Activated T-helper 9 cell treated with anti-CD3 and anti-CD28 coated beads, Interleukin-2, amount 50 U/mL, for 16 hours (primary cell): ENCODE measurements around the gene C13orf46.

Experiments used
- DNase-seq: peaks from one replicate; pipeline ENCODE4 v3.0.0-alpha.2; 2020; ENCODE audit warnings: low read depth

C13orf46 gene

GRCh38 chr13:113954046-113954835, 19.6 kb downstream of the C13orf46 start:
- DNase-seq, result no peak

DNA sequence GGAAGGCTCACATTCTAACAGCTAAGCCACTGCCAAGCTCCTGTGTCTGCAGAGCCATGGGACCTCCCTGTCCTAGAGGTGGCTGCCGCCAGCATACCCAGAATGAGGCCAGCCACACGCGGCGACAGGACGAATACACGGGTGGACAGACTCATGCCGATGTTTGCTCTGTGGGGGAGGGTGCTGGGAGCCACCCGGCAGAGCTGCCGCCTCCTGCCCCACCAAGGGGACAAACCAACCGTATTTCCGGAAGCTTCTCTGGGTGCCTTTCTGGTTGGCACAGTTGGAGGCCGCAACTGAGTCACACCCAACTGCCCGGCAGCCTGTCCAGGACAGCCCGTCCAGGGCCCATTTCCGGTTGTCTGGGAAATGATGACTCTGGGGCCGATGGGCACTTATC, 20.3 kb downstream of the C13orf46 start:
- no peak for DNase-seq

GRCh38 chr13:113952983-113953520, 20.8 kb downstream of the C13orf46 start:
- DNase-seq, result no peak

DNA sequence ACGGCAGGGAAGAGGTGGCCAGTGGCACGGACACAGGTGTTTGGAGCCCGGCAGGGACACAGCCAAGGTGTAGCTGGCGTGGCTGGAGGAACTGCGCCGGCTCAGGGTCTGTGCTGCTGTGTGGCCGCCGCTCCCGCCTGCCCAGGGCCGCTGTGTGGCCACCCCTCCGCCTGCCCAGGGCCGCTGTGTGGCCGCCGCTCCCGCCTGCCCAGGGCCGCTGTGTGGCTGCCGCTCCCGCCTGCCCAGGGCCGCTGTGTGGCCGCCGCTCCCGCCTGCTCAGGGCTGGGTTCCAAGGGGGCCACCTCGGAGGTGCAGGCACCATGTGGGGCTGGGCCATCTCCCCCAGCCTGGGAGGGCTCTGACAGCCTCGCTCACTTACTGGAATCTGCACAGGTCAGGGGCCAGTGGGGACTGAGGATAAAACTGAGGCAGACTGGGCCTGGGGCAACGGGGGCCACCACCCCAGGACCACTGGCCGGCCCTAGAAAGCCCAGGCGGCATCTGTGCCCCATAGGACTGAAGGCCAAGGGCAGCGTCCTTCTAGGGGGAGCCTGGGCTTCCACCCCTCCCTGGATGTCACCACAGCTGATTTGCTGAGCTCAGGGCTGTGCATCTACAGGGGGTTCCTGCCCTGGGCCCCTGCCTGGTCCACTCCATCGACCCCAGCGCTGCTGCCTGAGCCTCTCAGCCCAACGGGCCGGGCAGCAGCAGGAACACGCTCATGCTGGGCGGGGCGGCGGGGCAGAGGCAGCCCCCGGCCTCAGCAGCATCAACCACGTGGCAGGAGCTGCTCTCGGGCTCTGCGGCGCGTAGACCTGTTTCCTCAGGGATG, 21.5 kb downstream of the C13orf46 start:
- DNase-seq, result no peak

GRCh38 chr13:113951246-113951999, 22.5 kb downstream of the C13orf46 start:
- peak; percentile 20 for DNase-seq

DNA sequence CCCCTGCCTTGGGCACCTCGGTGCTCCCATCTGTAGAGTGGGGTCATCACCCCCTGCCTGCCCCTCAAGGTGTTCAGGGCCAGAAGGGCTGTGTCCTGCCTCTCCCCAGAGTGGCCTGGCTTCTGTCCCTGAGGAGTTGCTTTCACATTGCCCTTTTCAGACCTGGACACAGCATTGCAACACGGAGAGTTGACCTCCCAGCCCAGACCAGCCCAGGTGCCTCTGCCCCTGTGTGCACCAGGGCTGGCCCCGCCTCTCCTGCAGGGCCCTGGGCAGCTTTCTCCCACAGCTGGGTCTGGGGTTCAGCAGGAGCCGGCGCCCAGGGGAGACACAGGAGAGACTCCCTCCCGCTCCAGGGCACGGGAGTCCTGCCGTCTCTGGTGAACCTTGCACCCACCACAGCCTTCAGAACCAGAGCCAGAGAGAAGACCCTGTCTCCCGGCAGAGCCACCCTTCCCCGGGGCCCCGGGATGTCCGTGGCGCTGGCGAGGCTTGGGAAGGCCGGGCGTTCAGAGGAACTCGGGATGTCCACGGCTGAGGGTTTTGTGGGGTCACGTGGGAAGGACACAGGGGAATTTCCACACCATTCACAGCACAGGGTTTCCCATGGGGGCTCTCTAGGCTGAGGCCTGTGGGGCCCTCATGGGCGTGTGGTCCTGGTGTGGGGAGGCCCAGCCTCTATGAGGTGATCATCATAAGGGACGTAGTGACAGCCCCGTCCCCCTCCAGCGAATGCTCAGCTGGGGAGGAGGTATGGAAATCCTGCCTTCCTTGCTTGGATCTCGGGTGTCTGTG, 23.2 kb downstream of the C13orf46 start:
- DNase-seq, result no peak

GRCh38 chr13:113949546-113949945, 24.3 kb downstream of the C13orf46 start:
- DNase-seq, result no peak

DNA sequence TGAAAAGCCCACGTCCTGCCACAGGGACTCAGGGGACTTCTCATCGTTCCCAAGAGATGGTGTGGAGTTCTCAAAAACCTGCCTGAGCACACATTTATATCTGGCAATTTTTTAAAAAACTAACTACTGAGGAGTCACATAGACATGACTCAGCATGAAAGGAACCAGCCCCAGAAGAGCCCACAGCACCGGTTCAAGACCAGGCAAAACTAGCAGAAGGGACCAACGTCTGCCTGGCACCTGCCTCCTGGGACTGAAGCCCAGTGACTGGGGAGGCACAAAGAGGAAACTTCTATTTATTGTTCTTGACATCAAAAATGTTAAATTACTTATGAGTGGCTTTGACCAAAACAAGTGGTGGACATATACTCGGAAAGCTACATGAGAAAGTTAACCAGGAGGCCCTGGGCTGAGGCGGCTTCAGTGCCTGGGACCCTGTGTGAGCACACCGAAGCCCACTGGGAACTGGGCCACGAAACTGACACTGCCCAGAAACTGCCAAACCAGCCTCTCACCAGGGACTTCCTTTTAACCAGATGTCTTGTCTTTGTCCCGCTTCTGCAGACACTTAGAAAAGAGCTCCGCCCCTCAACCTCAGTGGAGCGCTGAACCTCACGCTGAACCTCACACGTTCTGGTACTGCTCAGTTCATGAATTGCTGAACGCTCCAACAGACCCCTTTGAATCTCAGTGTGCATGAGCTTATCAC, 25.7 kb downstream of the C13orf46 start:
- DNase-seq, result no peak

- DNase-seq, result no peak
Observed at GRCh38 chr13:113947311-113948033, 26.4 kb downstream of the C13orf46 start.

GRCh38 chr13:113946409-113947181, 27.3 kb downstream of the C13orf46 start:
- no peak for DNase-seq

GRCh38 chr13:113945857-113946408, 27.9 kb downstream of the C13orf46 start:
- no peak for DNase-seq

DNA sequence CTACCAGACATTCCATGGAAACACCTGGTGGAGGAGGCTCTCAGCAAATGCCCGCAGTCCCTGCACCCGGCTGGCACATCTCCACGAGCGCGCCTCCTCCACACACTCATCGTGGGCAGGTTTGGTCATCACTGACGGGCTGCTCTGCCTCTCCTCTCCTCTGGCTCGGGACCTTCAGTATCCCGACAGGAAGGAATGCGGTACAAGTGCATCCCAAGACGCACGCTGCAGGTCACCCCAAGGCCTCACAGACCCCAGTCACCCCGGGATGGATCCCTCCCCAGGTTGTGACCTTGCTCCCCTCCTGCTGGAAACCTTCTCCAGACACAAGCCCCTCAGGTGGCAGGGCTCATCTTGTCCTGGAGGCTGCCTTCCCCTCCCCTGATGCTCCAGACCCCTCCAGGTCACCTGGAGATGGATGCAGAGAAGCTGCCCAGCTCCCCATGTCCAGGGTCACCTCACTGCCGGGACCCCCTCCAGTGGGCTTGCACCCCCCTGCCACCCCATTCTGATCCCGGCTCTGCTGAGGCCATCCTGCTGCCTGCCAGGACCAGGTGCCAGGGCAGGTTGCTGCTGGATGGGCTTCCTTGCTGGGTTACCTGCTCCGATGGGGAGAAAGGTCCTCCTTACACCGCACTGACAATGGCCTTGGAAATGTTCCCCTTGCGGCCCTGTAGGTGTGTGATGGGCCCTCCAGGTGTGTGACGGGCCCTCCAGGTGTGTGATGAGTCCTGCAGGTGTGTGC, 29.9 kb downstream of the C13orf46 start:
- DNase-seq, result no peak

DNA sequence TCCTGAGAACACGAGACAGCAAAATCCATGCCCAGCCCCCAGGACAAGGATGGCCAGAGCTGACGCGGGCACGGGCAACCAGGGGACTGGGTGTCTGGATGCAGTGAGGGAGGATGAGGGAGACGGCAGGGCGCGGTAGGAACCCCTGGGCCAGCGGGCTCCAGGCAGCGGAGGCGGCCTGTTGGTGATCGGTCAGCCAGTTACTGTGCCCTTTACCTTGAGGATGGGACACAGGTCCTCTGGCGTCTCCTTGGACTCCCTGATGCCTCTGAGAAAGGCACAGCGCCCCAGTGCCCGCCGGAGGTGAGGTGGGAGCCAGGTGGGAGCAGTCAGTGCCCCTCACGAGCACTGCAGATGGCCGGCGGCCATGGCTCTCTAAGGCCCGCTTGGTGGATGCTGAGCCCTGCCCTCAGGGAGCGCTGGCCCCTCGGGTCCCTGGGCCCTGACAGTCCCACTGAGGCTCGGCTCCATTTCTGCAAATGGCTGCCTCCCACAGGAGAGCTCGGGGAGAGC, 31.2 kb downstream of the C13orf46 start:
- DNase-seq, result no peak

GRCh38 chr13:113941571-113942191, 32.2 kb downstream of the C13orf46 start:
- no peak for DNase-seq

GRCh38 chr13:113939944-113940297, 34.0 kb downstream of the C13orf46 start:
- DNase-seq, result no peak

DNA sequence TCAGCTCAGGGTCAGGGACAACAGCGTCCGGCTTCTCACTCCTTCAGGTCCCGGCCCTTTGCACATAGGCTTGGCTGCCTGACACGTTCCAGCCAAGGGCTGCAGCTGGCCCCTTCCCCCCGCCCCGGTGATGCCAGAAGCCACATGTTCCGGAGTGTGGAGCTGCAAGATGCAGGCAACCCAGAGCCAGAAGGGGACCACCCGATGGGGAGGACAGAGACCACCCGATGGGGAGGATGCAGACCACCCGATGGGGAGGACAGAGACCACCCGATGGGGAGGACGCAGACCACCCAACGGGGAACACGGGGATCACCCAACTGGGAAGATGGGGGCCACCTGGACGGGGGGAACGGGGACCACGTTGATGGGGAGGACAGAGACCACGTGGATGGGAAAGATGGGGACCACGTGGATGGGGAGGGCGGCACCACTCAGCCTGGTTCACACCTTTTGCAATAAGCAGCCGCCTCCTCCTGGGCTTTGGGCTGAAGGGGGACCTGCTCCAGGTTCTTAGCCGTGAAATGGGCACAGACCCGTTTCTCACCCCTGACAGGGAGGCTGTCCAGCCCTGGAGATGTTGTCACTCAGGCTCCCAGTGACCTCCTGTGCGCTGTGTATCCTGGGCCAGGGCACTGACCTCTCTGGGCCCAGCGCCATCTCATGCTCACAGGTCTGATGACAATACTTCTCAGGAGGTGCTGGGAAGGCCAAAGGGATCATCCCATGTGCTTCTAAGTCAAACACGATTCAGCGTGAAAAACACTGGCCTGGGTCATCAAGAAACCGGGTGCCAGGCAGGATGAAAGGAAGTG, 34.5 kb downstream of the C13orf46 start:
- no peak for DNase-seq

- DNase-seq, result no peak
Observed at GRCh38 chr13:113938716-113939115, 35.2 kb downstream of the C13orf46 start.
